Loucy (cell line): ENCODE results near the gene FZD2.

Source experiments
- H2AFZ ChIP-seq: fragments of 200-600 bp; sonication (generic); 2 replicates; pipeline ENCODE4 v1.6.0; 2016; ENCODE audit warnings: antibody characterized with exemption, mild to moderate bottlenecking, low read length, moderate library complexity
- H3F3A ChIP-seq: fragments of 200-600 bp; 2 replicates; pipeline ENCODE4 v1.6.0; 2016; ENCODE audit warnings: antibody characterized with exemption, low read depth, mild to moderate bottlenecking
- H3K27me3 ChIP-seq: fragments of 200-600 bp; sonication (generic); 2 replicates; pipeline ENCODE4 v1.6.1; 2014; ENCODE audit warnings: low read length, mild to moderate bottlenecking; ENCODE audit not compliant: insufficient read depth, poor library complexity, severe bottlenecking
- H3K36me3 ChIP-seq: fragments of 200-600 bp; sonication (generic); 2 replicates; pipeline ENCODE4 v1.6.1; 2016; ENCODE audit warnings: low read length; ENCODE audit not compliant: insufficient read depth
- H3K4me1 ChIP-seq: fragments of 200-600 bp; sonication (generic); 2 replicates; pipeline ENCODE4 v1.5.1; 2014; ENCODE audit warnings: low read length, mild to moderate bottlenecking; ENCODE audit not compliant: insufficient read depth, poor library complexity, severe bottlenecking
- H3K4me2 ChIP-seq: fragments of 200-600 bp; sonication (generic); 2 replicates; pipeline ENCODE4 v1.6.0; 2014; ENCODE audit warnings: antibody characterized with exemption, low read length, low read depth, mild to moderate bottlenecking; ENCODE audit not compliant: poor library complexity, severe bottlenecking
- H3K4me3 ChIP-seq: fragments of 200-600 bp; sonication (generic); 2 replicates; pipeline ENCODE4 v1.5.1; 2014; ENCODE audit warnings: low read length, mild to moderate bottlenecking, mixed read lengths; ENCODE audit not compliant: poor library complexity, severe bottlenecking
- H3K79me2 ChIP-seq: fragments of 200-600 bp; sonication (generic); 2 replicates; pipeline ENCODE4 v1.6.1; 2014; ENCODE audit warnings: low read length; ENCODE audit not compliant: insufficient read depth
- H3K9ac ChIP-seq: fragments of 200-600 bp; sonication (generic); 2 replicates; pipeline ENCODE4 v1.6.0; 2014; ENCODE audit warnings: mild to moderate bottlenecking, low read depth, low read length, moderate library complexity; ENCODE audit not compliant: poor library complexity, severe bottlenecking
- H3K9me2 ChIP-seq: fragments of 200-600 bp; sonication (generic); replicated peaks from 2 replicates; pipeline ENCODE4 v1.6.1; 2016; ENCODE audit warnings: low read depth, low read length, mixed read lengths
- H3K9me3 ChIP-seq: fragments of 200-600 bp; sonication (generic); 2 replicates; pipeline ENCODE4 v1.6.1; 2014; ENCODE audit warnings: mild to moderate bottlenecking, antibody characterized with exemption, low read length, low read depth; ENCODE audit not compliant: insufficient read depth
- H4K20me1 ChIP-seq: fragments of 200-600 bp; sonication (generic); 2 replicates; pipeline ENCODE4 v1.6.0; 2014; ENCODE audit warnings: antibody characterized with exemption, low read length, mild to moderate bottlenecking; ENCODE audit not compliant: insufficient read depth, poor library complexity, severe bottlenecking
- EZH2phosphoT487 ChIP-seq: fragments of 200-600 bp; IDR thresholded peaks from 2 replicates; pipeline ENCODE4 v1.6.1; 2018; ENCODE audit warnings: antibody characterized with exemption, mild to moderate bottlenecking, moderate library complexity, borderline replicate concordance
- TF ChIP-seq, protein P1 (sequence below): fragments of 200-600 bp; sonication (generic); conservative IDR thresholded peaks from 2 replicates; pipeline ENCODE4 v1.5.1; 2014; ENCODE audit warnings: mild to moderate bottlenecking, antibody characterized with exemption, low read length

The FZD2 gene

DNA sequence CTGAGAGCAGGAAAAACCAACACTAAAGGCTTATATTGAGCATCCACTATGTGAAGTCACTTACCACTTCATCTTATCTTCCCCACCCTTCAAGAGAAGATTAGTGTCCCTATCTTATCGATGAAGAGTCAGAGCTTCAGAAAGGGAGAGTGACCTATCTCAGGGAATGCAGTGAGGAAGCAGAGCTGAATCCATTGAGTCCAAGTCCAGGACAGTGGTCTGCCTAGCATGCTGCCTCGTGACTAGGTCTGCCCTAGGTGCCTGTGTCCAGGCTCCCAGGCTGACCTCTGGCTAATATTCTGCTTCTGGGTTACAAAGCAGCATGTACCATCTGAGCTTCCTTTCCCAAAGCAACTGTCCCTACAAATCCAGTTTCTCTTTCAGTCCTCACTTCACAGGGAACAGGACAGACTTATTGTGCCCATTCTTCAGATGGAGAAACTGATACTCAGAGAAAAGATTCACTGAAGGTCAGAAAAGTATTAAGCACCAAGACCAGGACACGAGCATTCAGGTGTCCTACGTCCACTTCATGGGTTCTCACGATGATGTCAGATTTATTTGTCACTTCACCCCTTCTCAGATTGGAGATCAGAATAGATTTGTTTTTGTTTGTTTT lies 13.3 kb upstream of the FZD2 start:
- H3K4me3 ChIP-seq: no peak overlapping the region
- no peaks in the 10 kb centered on the region for H3K9me2 ChIP-seq
- H2AFZ ChIP-seq: no peak overlapping the region
- no peaks in the 10 kb centered on the region for H3K27me3 ChIP-seq
- peak overlapping the region; percentile 77 for H3K9ac ChIP-seq
- peaks cover 66% of the 10 kb centered on the region for H3K4me1 ChIP-seq
- H3K79me2 ChIP-seq: no peaks in the 10 kb centered on the region
- no peaks in the 10 kb centered on the region for H3F3A ChIP-seq
- no peak for TF ChIP-seq EZH2phosphoT487
- no peaks in the 10 kb centered on the region for H3K36me3 ChIP-seq
- H3K4me2 ChIP-seq: no peak overlapping the region
- H3K9me3 ChIP-seq: no peaks in the 10 kb centered on the region
- H4K20me1 ChIP-seq: no peaks in the 10 kb centered on the region

DNA sequence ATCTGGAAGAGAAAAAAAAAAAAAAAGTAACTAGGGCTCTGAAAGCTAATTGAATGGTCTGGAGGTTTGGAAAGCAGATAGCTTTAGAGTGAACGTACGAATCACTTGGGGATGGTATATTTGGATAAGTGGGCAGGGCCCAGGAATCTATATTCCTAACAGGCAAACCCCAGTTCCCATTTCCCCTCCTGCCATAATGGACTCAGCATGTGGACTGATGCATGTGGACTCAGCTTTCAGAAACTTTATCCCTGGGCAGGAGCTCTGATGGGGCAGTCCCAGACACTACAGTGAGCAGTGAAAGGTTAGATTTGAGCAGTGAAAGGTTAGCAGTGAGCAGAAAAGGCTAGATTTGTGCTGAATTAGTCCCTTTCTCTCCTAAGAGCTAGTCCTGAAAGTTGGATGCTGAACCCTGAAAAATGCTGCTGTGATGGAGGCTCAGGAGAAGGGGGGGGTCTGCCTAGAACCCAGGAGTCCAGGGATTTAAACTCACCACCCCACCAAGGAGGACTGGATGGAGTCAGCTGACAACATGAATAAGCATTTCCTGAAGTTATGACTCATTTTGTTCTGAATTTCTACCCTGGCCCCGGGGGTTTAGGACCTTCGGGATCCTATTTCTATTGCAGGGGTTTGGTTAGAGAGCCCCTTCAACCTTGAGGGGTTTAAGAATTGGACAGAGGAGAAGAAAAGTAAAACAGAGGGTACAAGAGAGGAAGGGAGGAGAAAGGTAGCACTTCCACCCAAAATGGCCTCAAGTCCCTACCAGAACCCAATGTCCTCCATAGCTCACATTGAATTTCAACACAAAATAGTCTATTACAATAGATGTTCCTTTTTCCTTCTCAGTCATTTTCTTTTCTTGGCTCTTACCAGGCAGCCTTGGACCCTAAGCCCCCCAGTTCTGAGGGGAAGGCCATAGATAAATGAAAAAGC lies 10.3 kb upstream of the FZD2 start:
- H2AFZ ChIP-seq: peak overlapping the region; percentile 88
- H3K27me3 ChIP-seq: no peaks in the 10 kb centered on the region
- H3K4me3 ChIP-seq: peak overlapping the region; percentile 6
- no peaks in the 10 kb centered on the region for H3K36me3 ChIP-seq
- no peaks in the 10 kb centered on the region for H3F3A ChIP-seq
- peaks cover 47% of the 10 kb centered on the region for H3K4me1 ChIP-seq
- no peaks in the 10 kb centered on the region for H3K9me3 ChIP-seq
- H3K4me2 ChIP-seq: peak overlapping the region; percentile 38
- no peaks in the 10 kb centered on the region for H3K9me2 ChIP-seq
- peak overlapping the region; percentile 35 for H3K9ac ChIP-seq
- no peaks in the 10 kb centered on the region for H4K20me1 ChIP-seq
- no peak for TF ChIP-seq EZH2phosphoT487
- TF ChIP-seq, protein P1, sequence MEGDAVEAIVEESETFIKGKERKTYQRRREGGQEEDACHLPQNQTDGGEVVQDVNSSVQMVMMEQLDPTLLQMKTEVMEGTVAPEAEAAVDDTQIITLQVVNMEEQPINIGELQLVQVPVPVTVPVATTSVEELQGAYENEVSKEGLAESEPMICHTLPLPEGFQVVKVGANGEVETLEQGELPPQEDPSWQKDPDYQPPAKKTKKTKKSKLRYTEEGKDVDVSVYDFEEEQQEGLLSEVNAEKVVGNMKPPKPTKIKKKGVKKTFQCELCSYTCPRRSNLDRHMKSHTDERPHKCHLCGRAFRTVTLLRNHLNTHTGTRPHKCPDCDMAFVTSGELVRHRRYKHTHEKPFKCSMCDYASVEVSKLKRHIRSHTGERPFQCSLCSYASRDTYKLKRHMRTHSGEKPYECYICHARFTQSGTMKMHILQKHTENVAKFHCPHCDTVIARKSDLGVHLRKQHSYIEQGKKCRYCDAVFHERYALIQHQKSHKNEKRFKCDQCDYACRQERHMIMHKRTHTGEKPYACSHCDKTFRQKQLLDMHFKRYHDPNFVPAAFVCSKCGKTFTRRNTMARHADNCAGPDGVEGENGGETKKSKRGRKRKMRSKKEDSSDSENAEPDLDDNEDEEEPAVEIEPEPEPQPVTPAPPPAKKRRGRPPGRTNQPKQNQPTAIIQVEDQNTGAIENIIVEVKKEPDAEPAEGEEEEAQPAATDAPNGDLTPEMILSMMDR: no peak
- no peaks in the 10 kb centered on the region for H3K79me2 ChIP-seq

DNA sequence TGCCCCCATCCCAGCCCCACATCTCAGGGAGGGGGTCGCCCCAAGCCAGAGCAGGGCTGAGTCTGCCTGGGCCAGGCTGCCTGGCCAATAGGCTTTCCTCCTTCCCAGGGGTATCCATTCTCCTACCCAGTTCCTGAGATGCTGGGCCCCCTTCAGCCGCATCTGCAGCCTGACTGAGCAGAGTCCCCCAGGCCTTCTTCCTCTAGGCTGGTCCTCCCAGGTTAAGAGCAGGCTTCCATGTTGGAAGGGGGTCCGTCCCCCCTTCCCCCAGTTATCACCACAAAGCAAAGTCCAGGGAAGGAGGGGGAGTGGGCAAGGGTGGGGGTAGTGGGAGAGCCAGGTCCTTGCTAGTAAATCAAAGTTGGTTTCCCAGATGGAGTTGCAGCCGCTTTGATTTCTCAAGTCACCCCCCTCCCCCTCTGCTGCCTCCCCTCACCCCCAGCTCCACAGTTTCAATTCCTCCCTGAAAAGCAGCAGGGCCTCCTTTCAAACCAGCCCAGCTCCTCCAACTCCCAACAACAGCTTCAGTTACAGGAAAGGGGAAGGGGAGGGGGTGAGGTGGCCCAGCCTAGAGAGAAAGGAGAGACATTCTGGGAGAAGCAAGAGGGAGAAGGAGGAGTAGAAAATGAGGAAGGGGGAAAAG lies 9.5 kb upstream of the FZD2 start:
- no peaks in the 10 kb centered on the region for H3K36me3 ChIP-seq
- no peaks in the 10 kb centered on the region for H3F3A ChIP-seq
- peak overlapping the region; percentile 35 for H3K9ac ChIP-seq
- peaks cover 39% of the 10 kb centered on the region for H3K4me1 ChIP-seq
- no peaks in the 10 kb centered on the region for H3K9me2 ChIP-seq
- H3K79me2 ChIP-seq: no peaks in the 10 kb centered on the region
- H3K4me3 ChIP-seq: no peak overlapping the region
- no peaks in the 10 kb centered on the region for H3K9me3 ChIP-seq
- peak overlapping the region; percentile 38 for H3K4me2 ChIP-seq
- TF ChIP-seq, protein P1: no peak
- TF ChIP-seq EZH2phosphoT487: no peak
- no peaks in the 10 kb centered on the region for H3K27me3 ChIP-seq
- H2AFZ ChIP-seq: peak overlapping the region; percentile 88
- H4K20me1 ChIP-seq: no peaks in the 10 kb centered on the region
